Muscle layer of colon (tissue), 2 donors: Measurements from ENCODE around the gene TMEM150A.
A peak's percentile ranks its signal among the peaks of the same experiment; 100 is the strongest.

Experiments
- H3K27ac ChIP-seq: one replicate; pipeline ENCODE4 v1.7.0; 2013; ENCODE audit warnings: low read depth, mild to moderate bottlenecking, low read length, moderate library complexity
- H3K27me3 ChIP-seq, 2 donors: one replicate each; pipeline ENCODE4 v1.7.0; 2013; ENCODE audit warnings: low read length in 2 of 2, mild to moderate bottlenecking in 2 of 2; ENCODE audit not compliant: insufficient read depth in 2 of 2, control insufficient read depth in 1 of 2
- H3K36me3 ChIP-seq: one replicate; pipeline ENCODE4 v1.7.0; 2013; ENCODE audit warnings: mild to moderate bottlenecking, low read length; ENCODE audit not compliant: insufficient read depth
- H3K4me1 ChIP-seq: one replicate; pipeline ENCODE4 v1.7.0; 2013; ENCODE audit warnings: mild to moderate bottlenecking, low read length; ENCODE audit not compliant: insufficient read depth
- H3K4me3 ChIP-seq, 2 donors: one replicate each; pipeline ENCODE4 v1.7.0; 2013; ENCODE audit warnings: low read length in 2 of 2, low read depth in 1 of 2, mild to moderate bottlenecking in 1 of 2, moderate library complexity in 1 of 2
- H3K9ac ChIP-seq: one replicate; pipeline ENCODE4 v1.7.0; 2013; ENCODE audit warnings: low read length
- H3K9me3 ChIP-seq: one replicate; pipeline ENCODE4 v1.7.0; 2013; ENCODE audit warnings: mild to moderate bottlenecking, low read length
- donor health status: abdominal sarcoma.
- donor health status: Adenocarcinoma of cecum.

The TMEM150A gene

DNA sequence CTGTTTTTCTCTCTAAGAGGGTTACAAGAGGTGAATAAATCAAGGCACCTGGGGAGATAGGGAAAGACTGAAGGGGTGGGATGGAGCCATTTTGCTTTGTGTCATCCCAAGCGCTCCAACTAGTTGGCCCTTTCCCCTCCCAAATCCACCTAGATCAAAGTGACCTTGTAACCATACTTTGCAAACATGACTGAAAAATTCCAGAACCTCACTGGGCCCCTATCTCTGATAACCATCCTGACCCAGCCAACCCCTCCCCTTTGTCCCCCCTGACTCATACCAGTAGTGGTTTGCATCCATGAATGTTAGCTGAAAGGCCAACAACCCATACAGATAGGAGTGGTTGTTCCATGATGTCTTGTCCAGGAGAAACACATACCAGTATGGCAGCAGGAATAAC, 44.3 kb downstream of the TMEM150A start:
- Histone ChIP-seq H3K36me3 (peaks cover 25% of the 10 kb centered on the region), H3K4me3 (no peak overlapping the region), H3K27ac (no peak overlapping the region), H3K9ac (no peak overlapping the region), H3K9me3 (no peaks in the 10 kb centered on the region), H3K4me1 (peaks cover 11% of the 10 kb centered on the region), H3K27me3 (no peaks in the 10 kb centered on the region)

DNA sequence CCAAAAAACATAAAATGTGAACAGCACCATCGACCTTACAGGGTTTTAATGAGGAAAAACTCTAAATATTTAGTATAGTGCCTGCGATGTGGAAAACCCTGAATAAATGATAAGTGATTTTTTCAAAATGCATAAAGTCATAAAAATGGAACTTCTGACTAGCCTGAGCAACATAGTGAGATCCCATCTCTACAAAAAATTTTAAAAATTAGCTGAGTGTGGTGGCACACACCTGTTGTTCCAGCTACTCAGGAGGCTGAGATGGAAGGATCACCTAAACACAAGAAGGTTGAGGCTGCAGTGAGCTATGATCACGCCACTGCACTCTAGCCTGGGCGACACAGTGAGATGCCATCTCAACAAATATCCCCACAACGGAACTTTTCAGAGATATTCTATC, 45.4 kb downstream of the TMEM150A start:
- H3K36me3 ChIP-seq = peaks cover 35% of the 10 kb centered on the region
- H3K27me3 ChIP-seq = no peaks in the 10 kb centered on the region
- no peak overlapping the region for H3K4me3 ChIP-seq
- peaks cover 11% of the 10 kb centered on the region for H3K4me1 ChIP-seq
- no peak overlapping the region for H3K27ac ChIP-seq
- H3K9ac ChIP-seq = no peak overlapping the region
- no peaks in the 10 kb centered on the region for H3K9me3 ChIP-seq

DNA sequence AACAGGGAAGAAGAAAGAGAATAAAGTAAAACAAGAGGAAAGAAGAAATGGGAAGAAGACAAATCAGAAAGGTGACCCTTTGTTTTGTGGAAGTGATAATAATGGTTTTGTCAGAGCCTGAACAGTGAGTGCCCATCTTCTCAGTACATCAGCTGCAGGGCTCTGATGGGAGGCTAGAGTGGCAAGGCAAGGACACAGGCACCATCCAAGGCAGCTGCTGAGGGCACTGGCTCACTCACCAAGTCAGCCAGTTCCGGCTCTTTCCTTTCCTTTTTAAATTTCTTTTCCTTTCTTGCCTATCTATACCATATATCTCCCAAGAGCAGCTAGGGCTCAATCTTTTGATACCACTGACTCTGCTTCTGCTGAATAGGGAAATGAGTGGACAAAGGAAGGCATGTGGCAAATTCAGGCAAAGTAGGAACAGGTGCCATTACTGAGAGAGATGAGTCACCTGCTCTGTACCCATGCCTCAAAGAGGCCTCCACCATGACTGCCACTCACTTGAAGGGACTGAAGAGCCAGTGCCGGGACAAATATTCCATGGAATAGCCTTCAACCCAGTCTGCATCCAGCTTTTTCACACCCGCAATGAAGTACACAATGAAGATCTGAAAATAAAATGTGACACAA, 47.4 kb downstream of the TMEM150A start:
- Histone ChIP-seq H3K9ac (no peak overlapping the region), H3K4me1 (peaks cover 4% of the 10 kb centered on the region), H3K27me3 (no peaks in the 10 kb centered on the region), H3K4me3 (no peak overlapping the region), H3K9me3 (no peaks in the 10 kb centered on the region), H3K36me3 (peaks cover 54% of the 10 kb centered on the region), H3K27ac (no peak overlapping the region)

DNA sequence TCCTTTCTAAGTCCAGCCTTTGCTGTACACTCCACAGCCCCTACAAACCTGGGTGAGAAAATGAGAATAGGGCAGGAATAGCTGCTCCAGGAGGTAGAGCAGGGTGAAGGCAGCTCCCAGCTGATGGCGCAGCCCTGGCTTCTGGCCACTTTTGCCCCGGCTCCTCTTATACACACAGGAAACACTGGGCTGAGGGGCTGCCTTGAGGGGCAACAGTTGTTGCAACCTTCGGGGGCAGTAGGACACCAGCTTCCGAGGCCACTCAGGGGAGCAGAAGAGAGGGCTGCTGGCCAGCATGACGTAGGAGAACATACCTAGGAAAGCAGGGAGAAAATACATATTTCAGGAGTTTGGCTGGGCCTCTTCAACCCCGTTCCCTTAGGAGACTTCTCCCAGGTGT, 49.3 kb downstream of the TMEM150A start:
- Histone ChIP-seq H3K9me3 (no peaks in the 10 kb centered on the region), H3K36me3 (peaks cover 60% of the 10 kb centered on the region), H3K27me3 (no peaks in the 10 kb centered on the region)

DNA sequence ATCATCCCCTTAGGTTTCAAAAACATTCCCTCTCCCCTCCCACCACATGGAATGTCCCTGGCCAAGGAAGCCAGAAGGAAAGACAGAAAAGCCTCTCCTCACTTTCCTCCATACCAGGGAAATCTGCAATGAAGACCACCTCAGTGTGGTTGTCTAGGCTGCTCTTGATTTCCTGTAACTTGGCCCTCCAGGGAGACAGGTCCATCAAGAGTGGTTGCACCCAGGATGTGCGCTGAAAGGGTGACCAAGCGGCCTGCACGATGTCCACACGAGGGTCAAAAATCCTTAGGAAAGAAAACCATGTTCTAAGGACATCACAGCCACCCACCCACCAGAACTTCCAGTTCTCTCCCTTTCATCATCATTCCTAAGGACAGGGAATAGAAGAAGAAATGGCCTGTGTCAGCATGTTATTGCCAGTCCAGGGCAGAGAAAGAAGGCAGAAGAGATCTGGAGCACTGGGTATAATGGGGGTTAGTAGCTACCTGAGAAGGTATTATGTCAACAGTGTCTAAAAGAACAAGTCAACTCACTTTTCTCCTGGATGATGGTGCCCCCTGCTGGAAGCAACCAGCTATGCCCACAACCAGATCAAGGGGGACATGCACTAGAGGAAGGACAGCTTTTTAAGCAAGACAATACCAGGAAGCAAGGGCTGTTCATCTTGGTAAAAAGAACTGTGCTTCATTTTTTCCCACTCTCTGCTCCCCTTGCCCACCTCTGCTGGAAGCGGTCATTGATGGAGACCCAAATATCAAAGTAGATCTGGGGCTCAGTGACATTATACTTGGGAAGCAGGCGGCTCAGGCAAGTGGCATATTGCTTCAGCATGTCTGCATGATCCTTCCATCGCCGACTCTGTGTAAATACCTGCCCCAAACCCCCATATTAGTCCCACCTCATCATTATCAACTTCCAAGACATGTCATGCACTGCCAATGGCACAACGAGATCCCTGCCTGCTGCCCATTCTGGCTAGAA, 50.5 kb downstream of the TMEM150A start:
- Histone ChIP-seq H3K9me3 (no peaks in the 10 kb centered on the region), H3K4me1 (no peaks in the 10 kb centered on the region), H3K27ac (no peak overlapping the region), H3K36me3 (peaks cover 60% of the 10 kb centered on the region), H3K9ac (no peak overlapping the region), H3K4me3 (no peak overlapping the region), H3K27me3 (no peaks in the 10 kb centered on the region)

More for the DNA sequence above, 49.3 kb downstream of the TMEM150A start:
- no peak overlapping the region for H3K4me3 ChIP-seq
- no peak overlapping the region for H3K27ac ChIP-seq
- no peak overlapping the region for H3K9ac ChIP-seq
- H3K4me1 ChIP-seq = no peaks in the 10 kb centered on the region

DNA sequence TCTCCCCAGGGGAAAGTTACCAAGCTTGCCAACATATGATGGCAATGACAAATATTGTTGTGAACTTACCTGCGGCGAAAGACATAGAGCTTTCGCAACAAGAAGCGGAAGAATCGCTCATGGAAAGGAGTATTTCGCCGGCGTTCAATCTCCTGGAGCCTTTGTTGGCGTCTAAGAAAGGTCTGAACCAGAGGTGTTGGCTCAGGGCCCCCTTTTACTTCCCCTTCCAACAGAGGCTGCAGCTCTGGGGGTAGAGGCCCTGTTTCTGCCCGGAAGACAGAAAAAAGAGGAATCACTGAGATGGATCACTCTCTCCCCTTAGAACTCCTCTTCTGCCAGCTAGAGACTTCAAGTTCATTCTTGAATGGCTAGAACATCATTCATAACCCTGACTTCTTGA, 52.0 kb downstream of the TMEM150A start:
- no peaks in the 10 kb centered on the region for H3K27me3 ChIP-seq
- peak overlapping the region; percentile 10 for H3K9ac ChIP-seq
- H3K4me3 ChIP-seq = no peak overlapping the region
- H3K27ac ChIP-seq = no peak overlapping the region
- no peaks in the 10 kb centered on the region for H3K4me1 ChIP-seq
- H3K36me3 ChIP-seq = peaks cover 66% of the 10 kb centered on the region
- no peaks in the 10 kb centered on the region for H3K9me3 ChIP-seq

DNA sequence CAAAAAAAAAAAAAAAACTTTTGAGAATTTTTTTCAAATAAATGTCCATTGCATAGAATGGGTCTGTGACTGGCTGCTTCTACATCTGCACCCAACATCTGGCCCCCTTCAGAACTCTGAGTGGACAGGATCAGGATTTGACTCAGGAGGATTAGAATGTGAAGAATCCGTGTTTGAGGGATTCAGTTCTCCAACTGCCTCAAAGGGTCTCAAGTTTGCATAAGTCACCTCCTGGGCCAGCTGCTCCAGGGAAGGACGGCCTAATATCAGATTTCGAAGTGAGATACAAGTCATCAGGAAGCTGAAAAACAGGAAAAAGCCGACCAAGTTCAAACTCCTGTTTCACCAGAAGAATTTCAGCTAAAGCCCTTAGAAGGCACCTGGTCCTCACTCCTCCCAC, 52.7 kb downstream of the TMEM150A start:
- Histone ChIP-seq H3K27ac (no peak overlapping the region), H3K9ac (peak overlapping the region; percentile 10), H3K9me3 (no peaks in the 10 kb centered on the region), H3K4me1 (no peaks in the 10 kb centered on the region), H3K27me3 (no peaks in the 10 kb centered on the region), H3K36me3 (peaks cover 65% of the 10 kb centered on the region), H3K4me3 (no peak overlapping the region)

DNA sequence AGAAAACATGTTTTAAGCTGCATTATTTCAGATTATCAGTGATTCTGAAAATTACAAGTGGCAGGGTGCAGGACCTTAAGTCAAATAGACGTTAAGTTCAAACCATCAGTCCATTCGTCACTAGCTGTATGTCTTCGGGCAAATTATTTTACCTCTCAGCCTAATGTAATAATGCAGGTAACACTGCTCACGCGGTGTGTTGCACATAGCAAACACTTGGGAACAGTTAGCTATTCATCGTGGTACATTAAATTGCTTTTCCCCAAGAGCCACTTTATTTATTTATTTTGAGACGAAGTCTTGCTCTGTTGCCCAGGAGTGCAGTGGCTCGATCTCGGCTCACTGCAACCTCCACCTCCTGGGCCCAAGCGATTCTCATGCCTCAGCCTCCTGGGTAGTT, 53.4 kb downstream of the TMEM150A start:
- no peak overlapping the region for H3K27ac ChIP-seq
- H3K4me1 ChIP-seq = peaks cover 7% of the 10 kb centered on the region
- H3K9me3 ChIP-seq = no peaks in the 10 kb centered on the region
- H3K27me3 ChIP-seq = no peaks in the 10 kb centered on the region
- H3K36me3 ChIP-seq = peaks cover 64% of the 10 kb centered on the region
- no peak overlapping the region for H3K4me3 ChIP-seq
- H3K9ac ChIP-seq = no peak overlapping the region

DNA sequence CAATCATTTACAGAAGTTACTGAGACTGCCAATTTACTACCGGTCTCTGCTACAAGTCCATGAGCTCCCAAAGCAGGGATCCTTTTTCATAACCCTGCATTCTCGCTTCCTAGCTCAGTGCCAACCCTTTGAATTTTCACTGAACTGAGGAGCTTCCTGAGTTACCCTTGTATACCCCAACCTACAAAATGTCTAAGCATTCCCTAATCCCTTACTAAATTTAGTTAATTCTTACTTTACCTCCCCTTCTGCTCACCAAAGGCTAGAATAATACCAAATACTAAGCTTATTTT, 53.9 kb downstream of the TMEM150A start:
- Histone ChIP-seq H3K27me3 (no peaks in the 10 kb centered on the region), H3K9ac (no peak overlapping the region), H3K4me1 (peaks cover 8% of the 10 kb centered on the region), H3K36me3 (peaks cover 66% of the 10 kb centered on the region), H3K27ac (no peak overlapping the region), H3K9me3 (no peaks in the 10 kb centered on the region), H3K4me3 (no peak overlapping the region)
